ENCODE results near the gene CUL1. TPM values are rescaled to one million over a fixed set of nuclear protein-coding genes. Genes with fewer than 3 reads are reported as not detected.

Gene CUL1
- total RNA-seq, 4 donors from 2014 or later, result 80.6 to 83.7 (median 82.8) TPM

- peaks cover 0 to 6% (median 4%) of the 10 kb centered on the region in 3 donors for H3K4me1 ChIP-seq
- no peak overlapping the region for H3K4me3 ChIP-seq
- ATAC-seq, result no peak
- H3K27ac ChIP-seq, result no peak overlapping the region
- no peak for TF ChIP-seq POLR2AphosphoS5 (IDR thresholded peaks at IDR 0.05)
- no peak for TF ChIP-seq EP300 (IDR thresholded peaks at IDR 0.05)
- no peak for TF ChIP-seq CTCF (IDR thresholded peaks at IDR 0.05)
- no peak for TF ChIP-seq POLR2A (IDR thresholded peaks at IDR 0.05)
- WGBS, 2 donors (ENCODE audit: low coverage in 1 of 2), result 68 to 100% methylated on average over 1 to 2 of the region's 3 CpGs
- no peaks in the 10 kb centered on the region for H3K27me3 ChIP-seq
- H3K36me3 ChIP-seq, result no peaks in the 10 kb centered on the region
- H3K9me3 ChIP-seq, result no peaks in the 10 kb centered on the region
Measured at GRCh38 chr7:148662646-148663045, 36.1 kb upstream of the CUL1 start.

- Histone ChIP-seq H3K36me3 (no peaks in the 10 kb centered on the region), H3K4me3 (no peak overlapping the region), H3K27ac (no peak overlapping the region), H3K9me3 (no peaks in the 10 kb centered on the region), H3K27me3 (no peaks in the 10 kb centered on the region), H3K4me1 (peaks cover 0 to 6% (median 4%) of the 10 kb centered on the region in 3 donors)
- 27 to 41% methylated on average over 6 of the region's 6 CpGs for WGBS, 2 donors (ENCODE audit: low coverage in 1 of 2)
- TF ChIP-seq POLR2AphosphoS5 (IDR thresholded peaks at IDR 0.05) (no peak), POLR2A (IDR thresholded peaks at IDR 0.05) (no peak), EP300 (IDR thresholded peaks at IDR 0.05) (no peak), CTCF (IDR thresholded peaks at IDR 0.05) (no peak)
- no peak for ATAC-seq
Measured at GRCh38 chr7:148664324-148664723, 34.4 kb upstream of the CUL1 start.

DNA sequence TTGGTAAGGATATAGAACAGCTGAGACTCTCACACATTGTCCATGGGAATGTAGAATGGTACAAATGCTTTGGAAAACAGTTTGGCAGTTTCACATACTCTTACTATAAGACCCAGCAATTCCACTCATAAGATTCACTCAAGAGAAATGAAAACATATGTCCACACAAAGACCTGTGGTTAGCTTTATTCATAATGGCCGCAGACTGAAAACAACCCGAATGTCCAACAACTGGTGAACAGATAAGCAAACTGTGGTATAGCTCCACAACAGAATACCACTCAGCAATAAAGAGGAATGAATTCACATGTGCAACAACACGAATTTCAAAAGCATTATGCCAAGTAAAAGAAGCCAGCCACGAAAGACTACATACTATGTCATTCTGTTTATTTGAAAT is 33.5 kb upstream of the CUL1 start:
- no peak for ATAC-seq
- WGBS, 2 donors (ENCODE audit: low coverage in 1 of 2), result 71 to 100% methylated on average over 2 to 4 of the region's 4 CpGs

DNA sequence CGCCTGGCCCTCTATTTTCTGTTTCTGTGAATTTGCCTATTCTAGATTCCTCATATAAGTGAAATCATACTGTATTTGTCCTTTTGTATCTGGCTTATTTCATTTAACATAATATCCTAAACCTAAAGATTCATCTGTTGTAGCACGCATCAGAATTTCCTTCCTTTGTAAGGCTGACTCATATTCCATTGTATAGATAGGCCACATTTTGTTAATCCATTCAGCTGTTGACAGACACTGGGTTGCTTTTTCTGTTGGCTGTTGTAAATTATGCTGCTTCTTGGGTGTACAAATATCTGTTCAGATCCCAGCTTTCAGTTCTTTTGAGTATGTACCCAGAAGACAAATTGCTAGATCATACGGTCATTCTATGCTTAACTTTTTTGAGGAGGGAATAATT is 28.8 kb upstream of the CUL1 start:
- no peak overlapping the region for H3K27ac ChIP-seq
- H3K27me3 ChIP-seq, result peaks cover 4% of the 10 kb centered on the region
- no peak overlapping the region for H3K4me3 ChIP-seq
- peaks cover 0 to 13% (median 0%) of the 10 kb centered on the region in 3 donors for H3K9me3 ChIP-seq
- TF ChIP-seq EP300 (IDR thresholded peaks at IDR 0.05), result no peak
- TF ChIP-seq CTCF (IDR thresholded peaks at IDR 0.05), result no peak
- TF ChIP-seq POLR2A (IDR thresholded peaks at IDR 0.05), result no peak
- TF ChIP-seq POLR2AphosphoS5 (IDR thresholded peaks at IDR 0.05), result no peak
- 83 to 90% methylated on average over 2 to 3 of the region's 3 CpGs for WGBS, 2 donors (ENCODE audit: low coverage in 1 of 2)
- no peak for ATAC-seq
- no peaks in the 10 kb centered on the region for H3K36me3 ChIP-seq
- no peaks in the 10 kb centered on the region for H3K4me1 ChIP-seq

More for the DNA sequence above, 33.5 kb upstream of the CUL1 start:
- H3K36me3 ChIP-seq, result no peaks in the 10 kb centered on the region
- H3K27ac ChIP-seq, result no peak overlapping the region
- no peak overlapping the region for H3K4me3 ChIP-seq
- H3K9me3 ChIP-seq, result no peaks in the 10 kb centered on the region
- TF ChIP-seq POLR2AphosphoS5 (IDR thresholded peaks at IDR 0.05) (no peak), POLR2A (IDR thresholded peaks at IDR 0.05) (no peak), CTCF (IDR thresholded peaks at IDR 0.05) (no peak), EP300 (IDR thresholded peaks at IDR 0.05) (no peak)
- H3K4me1 ChIP-seq, result peaks cover 0 to 6% (median 4%) of the 10 kb centered on the region in 3 donors
- H3K27me3 ChIP-seq, result no peaks in the 10 kb centered on the region

- TF ChIP-seq CTCF (IDR thresholded peaks at IDR 0.05), result no peak
- Histone ChIP-seq H3K27me3 (peaks cover 9% of the 10 kb centered on the region), H3K36me3 (no peaks in the 10 kb centered on the region), H3K9me3 (peaks cover 0 to 18% (median 0%) of the 10 kb centered on the region in 3 donors), H3K4me1 (no peaks in the 10 kb centered on the region), H3K27ac (no peak overlapping the region), H3K4me3 (no peak overlapping the region)
- WGBS, 2 donors (ENCODE audit: low coverage in 1 of 2), result 71 to 89% methylated on average over 4 of the region's 4 CpGs
- ATAC-seq, result no peak
Measured at GRCh38 chr7:148670374-148670773, 28.3 kb upstream of the CUL1 start.

Data from gastroesophageal sphincter (tissue), 4 donors.